K562 (cell line): ENCODE results near the gene PHACTR3. TPM values are rescaled to one million over a fixed set of nuclear protein-coding genes. Genes with fewer than 3 reads are reported as not detected.

Source experiments
- BRD9 ChIP-seq: fragments of 450-650 bp; IDR thresholded peaks from 2 replicates; pipeline ENCODE4 v1.6.1; 2018; ENCODE audit warnings: low read depth; ENCODE audit not compliant: partially characterized antibody
- SOX6 ChIP-seq: fragments of 450-650 bp; IDR thresholded peaks from 2 replicates; pipeline ENCODE4 v1.6.1; 2014; ENCODE audit warnings: mild to moderate bottlenecking
- ZNF407 ChIP-seq: fragments of 450-650 bp; IDR thresholded peaks from 2 replicates; pipeline ENCODE4 v1.6.1; 2016; ENCODE audit warnings: low read depth
- polyA plus RNA-seq, 8 experiments: library from polyadenylated mRNA; depleted of rRNA in 4 of 8; stranded (reverse) in 5 of 8; unstranded in 3 of 8; fragments of >200 nt; fragmentation: Nextera tagmentation in 2 of 8; fragmentation: Illumina TruSeq in 1 of 8; extraction: Ambion mirVana in 2 of 8; extraction: Trizol in 1 of 8; gene quantifications; 2 replicates each; pipeline versions ENCODE4 v1.2.1 to v1.2.3, GENCODE V29; 2011 to 2014; ENCODE audit warnings: inconsistent platforms in 1 of 8, missing spikeins in 1 of 8
- total RNA-seq, 7 experiments: library from RNA; depleted of rRNA in 6 of 7; stranded (reverse); fragments of >200 nt in 6 of 7; fragmentation: Illumina TruSeq in 2 of 7; extraction: Trizol in 2 of 7; gene quantifications; 2 replicates each; pipeline versions ENCODE4 v1.2.1 to v1.2.3, GENCODE V29; 2011 to 2021; ENCODE audit warnings: low replicate concordance in 1 of 7

PHACTR3 gene
- total and polyA plus RNA-seq, 9 of the 15 experiments (the other 6 are each of a cell fraction or from before 2014, with no cell fraction given) = not detected

- TF ChIP-seq ZNF407 (no peak), BRD9 (no peak), SOX6 (no peak)
- TF ChIP-seq, all 486 proteins: peak for 0
These were observed 146.0 kb downstream of the PHACTR3 start (continued) for GRCh38 chr20:59750209-59750840.
